ENCODE data around the gene FLCN. TPM values are rescaled to one million over a fixed set of nuclear protein-coding genes. Genes with fewer than 3 reads are reported as not detected.

FLCN gene
- total RNA-seq, 1 experiment from 2014 or later = 35.3 TPM

- H3K36me3 Mint-ChIP-seq (ENCODE audit: insufficient read depth, unreplicated experiment) = peaks cover 49% of the 10 kb centered on the region
Observed at GRCh38 chr17:17164676-17165075, 72.3 kb downstream of the FLCN start.

DNA sequence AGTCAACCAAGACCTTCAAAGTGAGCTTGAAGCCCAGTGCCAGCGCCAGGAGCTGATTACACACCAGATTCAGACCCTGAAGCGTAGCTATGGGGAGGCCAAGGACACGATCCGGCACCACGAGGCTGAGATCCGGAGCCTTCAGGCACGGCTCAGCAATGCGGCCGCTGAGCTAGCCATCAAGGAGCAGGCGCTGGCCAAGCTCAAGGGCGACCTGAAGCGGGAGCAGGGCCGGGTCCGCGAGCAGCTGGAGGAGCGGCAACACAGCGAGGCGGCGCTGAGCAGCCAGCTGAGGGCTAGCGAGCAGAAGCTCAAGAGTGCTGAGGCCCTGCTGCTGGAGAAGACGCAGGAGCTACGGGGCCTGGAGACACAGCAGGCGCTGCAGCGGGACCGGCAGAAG is 72.8 kb downstream of the FLCN start:
- intact Hi-C loops (cut with micrococcal nuclease; ENCODE audit: unreplicated experiment) = no loop called here
- DNase-seq = no peak
- no TSS peak for BruUV-seq (replicated peaks)
- Mint-ChIP-seq H3K36me3 (ENCODE audit: insufficient read depth, unreplicated experiment) (peaks cover 50% of the 10 kb centered on the region), H3K27ac (ENCODE audit: unreplicated experiment) (peak overlapping the region; percentile 36), H3K4me3 (ENCODE audit: low read depth, unreplicated experiment) (no peak overlapping the region), H3K9me3 (ENCODE audit: low read depth, unreplicated experiment) (no peaks in the 10 kb centered on the region), H3K4me1 (ENCODE audit: low read depth, unreplicated experiment) (no peaks in the 10 kb centered on the region), H3K27me3 (ENCODE audit: unreplicated experiment) (no peaks in the 10 kb centered on the region)
- no peak for TF ChIP-seq CTCF (IDR thresholded peaks at IDR 0.05; ENCODE audit: unreplicated experiment)
- CTCF ChIA-PET = interaction anchor here (0.7 kb wide), 1 partner anchor 114 kb away, joined by 4 read pairs; no protein-coding TSS in a partner anchor

More at GRCh38 chr17:17164676-17165075, 72.3 kb downstream of the FLCN start:
- no peaks in the 10 kb centered on the region for H3K27me3 Mint-ChIP-seq (ENCODE audit: unreplicated experiment)
- H3K9me3 Mint-ChIP-seq (ENCODE audit: low read depth, unreplicated experiment) = no peaks in the 10 kb centered on the region
- no peak for TF ChIP-seq CTCF (IDR thresholded peaks at IDR 0.05; ENCODE audit: unreplicated experiment)
- no peaks in the 10 kb centered on the region for H3K4me1 Mint-ChIP-seq (ENCODE audit: low read depth, unreplicated experiment)
- DNase-seq = no peak
- H3K4me3 Mint-ChIP-seq (ENCODE audit: low read depth, unreplicated experiment) = no peak overlapping the region
- CTCF ChIA-PET = no interaction called here
- BruUV-seq (replicated peaks) = no TSS peak
- peak overlapping the region; percentile 36 for H3K27ac Mint-ChIP-seq (ENCODE audit: unreplicated experiment)
- intact Hi-C loops (cut with micrococcal nuclease; ENCODE audit: unreplicated experiment) = no loop called here

Other genes with a start within 250 kb of the FLCN start
- 338 and 423 TPM in 2 replicates for gene MPRIP, start 194.7 kb downstream of the FLCN start, total RNA-seq (2022)
- gene PLD6, start 30.8 kb downstream of the FLCN start, total RNA-seq (2022) = 2.9 and 3.0 TPM in 2 replicates
- 40.2 and 50.7 TPM in 2 replicates for gene COPS3, start 44.1 kb upstream of the FLCN start, total RNA-seq (2022)
- gene NT5M, start 66.2 kb upstream of the FLCN start, total RNA-seq (2022) = 1.0 and 1.2 TPM in 2 replicates
- gene MED9, start 239.8 kb upstream of the FLCN start, total RNA-seq (2022) = 12.3 and 12.7 TPM in 2 replicates

Data from Calu3 (cell line).